ENCODE data around the gene ITPKC. TPM values are rescaled to one million over a fixed set of nuclear protein-coding genes. Genes with fewer than 3 reads are reported as not detected.

The ITPKC gene
- total RNA-seq, 1 experiment from 2014 or later = 11.4 TPM

DNA sequence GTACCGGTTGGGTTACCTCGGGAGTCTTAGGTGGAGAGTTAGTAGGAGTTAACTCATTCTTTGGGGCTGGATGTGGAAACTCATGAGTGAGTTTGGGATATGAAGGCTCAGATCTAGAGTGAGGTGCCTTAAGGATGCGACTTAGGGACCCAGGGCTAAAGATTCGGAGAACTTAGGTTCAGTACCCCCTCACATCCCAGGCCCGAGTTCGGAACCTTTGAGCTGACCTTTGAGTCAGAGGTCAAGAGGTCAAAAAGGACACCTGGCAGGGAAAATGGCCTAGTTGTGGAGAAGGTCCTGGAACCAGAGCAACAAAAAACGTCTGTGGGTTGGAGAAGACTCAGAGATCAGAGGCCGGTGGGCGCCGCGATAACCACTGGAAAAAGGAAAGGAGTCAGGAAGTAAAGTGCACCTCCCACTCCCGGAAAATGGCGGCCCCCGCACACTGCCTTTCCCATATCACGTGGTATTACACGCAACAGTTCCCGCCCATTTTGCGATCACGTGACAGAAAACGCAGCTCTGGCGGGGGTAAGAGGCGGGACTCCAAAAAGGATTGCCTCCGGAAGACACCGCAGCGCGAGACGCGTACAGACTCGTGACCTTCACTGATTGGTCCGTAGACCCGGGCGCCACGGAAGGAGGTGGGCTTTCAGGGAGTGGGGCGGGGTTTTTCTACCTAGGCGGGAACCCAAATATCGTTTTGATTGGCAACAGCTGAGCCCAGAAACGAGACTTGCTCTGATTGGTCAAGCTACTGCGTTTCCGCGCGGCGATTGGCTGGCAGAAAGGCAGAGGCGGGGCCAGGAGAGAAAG, 33.4 kb downstream of the ITPKC start, which contains the start of gene ACTMAP (continued):
- TF ChIP-seq POLR2A (IDR thresholded peaks at IDR 0.05; ENCODE audit: borderline replicate concordance, extremely low read depth, insufficient read depth, insufficient read length) (peak; percentile 74), ELF1 (IDR thresholded peaks at IDR 0.05; ENCODE audit: borderline replicate concordance, low read depth) (peak; percentile 36; the same call in 1 of the 2 replicates), SRF (IDR thresholded peaks at IDR 0.05; ENCODE audit: low read depth) (peak; percentile 50; the same call in 1 of the 2 replicates), RAD21 (IDR thresholded peaks at IDR 0.05; ENCODE audit: low read depth) (no peak), SIN3A (IDR thresholded peaks at IDR 0.05; ENCODE audit: low read depth) (no peak; the same call in 1 of the 2 replicates), CBX3 (IDR thresholded peaks at IDR 0.05; ENCODE audit: low read depth) (no peak)

DNA sequence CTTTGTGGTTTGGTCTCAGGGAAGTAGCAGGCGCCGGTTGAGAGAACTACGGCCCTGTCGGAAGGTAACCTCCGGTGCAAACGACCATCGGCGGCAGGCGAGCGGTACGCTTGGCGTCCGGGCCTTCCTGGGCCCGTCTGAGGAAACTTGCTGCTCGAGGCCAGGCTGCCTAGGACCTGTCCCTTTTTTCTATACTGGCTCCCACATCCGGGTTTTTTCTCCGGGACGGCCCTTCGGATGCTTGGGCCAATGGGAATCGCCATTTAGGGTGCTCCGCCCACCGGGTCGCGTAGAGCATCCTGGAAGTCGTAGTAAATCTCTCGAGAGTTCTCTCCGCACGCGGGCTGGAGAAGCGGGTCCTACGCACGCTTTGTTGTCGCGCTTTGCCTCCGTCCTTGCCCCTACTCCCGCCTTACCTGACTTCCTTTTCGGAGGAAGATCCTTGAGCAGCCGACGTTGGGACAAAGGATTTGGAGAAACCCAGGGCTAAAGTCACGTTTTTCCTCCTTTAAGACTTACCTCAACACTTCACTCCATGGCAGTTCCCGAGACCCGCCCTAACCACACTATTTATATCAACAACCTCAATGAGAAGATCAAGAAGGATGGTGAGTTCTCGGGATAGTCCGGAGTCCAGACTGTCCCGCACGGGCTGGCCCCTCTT, 34.1 kb downstream of the ITPKC start, which contains the start of gene SNRPA:
Gene SNRPA, plus strand, starts transcription at position 330 of the 664 bp plus-strand sequence. Its CDS starts 206 bp downstream, at position 536.
- Histone ChIP-seq H3K27me3 (ENCODE audit: insufficient read depth, low read length) (no peaks in the 10 kb centered on the region), H3K36me3 (ENCODE audit: control insufficient read depth in 1 of 2, insufficient read depth in 2 of 2, low read length in 2 of 2) (peaks cover 7 to 31% of the 10 kb centered on the region in 2 experiments; a peak in 3 of 4 replicates), H3K9ac (ENCODE audit: low read length) (peak within 1 kb of the TSS; percentile 99), H3K4me3 (replicated peaks in 1 of 2; ENCODE audit: low read depth in 1 of 2, low read length in 2 of 2) (peak within 1 kb of the TSS; percentile 67 to 81), H3K9me2 (ENCODE audit: insufficient read depth) (no peaks in the 10 kb centered on the region), H4K20me1 (ENCODE audit: insufficient read depth) (no peaks in the 10 kb centered on the region), H2AFZ (ENCODE audit: low read depth, low read length, poor library complexity, severe bottlenecking) (no peak within 1 kb of the TSS), H3K4me1 (ENCODE audit: control insufficient read depth in 1 of 2, insufficient read depth in 2 of 2, low read length in 2 of 2) (peaks cover 16 to 38% of the 10 kb centered on the region in 2 experiments; a peak in 3 of 4 replicates), H3K4me2 (ENCODE audit: low read length) (peak within 1 kb of the TSS; percentile 95), H3K79me2 (ENCODE audit: insufficient read depth, low read length) (peaks cover 50% of the 10 kb centered on the region), H3K27ac (ENCODE audit: low read depth, low read length) (peak within 1 kb of the TSS; percentile 90), H3K9me3 (ENCODE audit: control insufficient read depth in 1 of 2, insufficient read depth in 1 of 2, low read depth in 1 of 2, low read length in 2 of 2) (no peaks in the 10 kb centered on the region)
- ChIA-PET CTCF (interaction anchor here (0.9 to 1.5 kb wide), 5 partner anchors 27 to 88 kb away, joined by 4 to 9 read pairs (median 6); partner anchors contain the start of genes EGLN2 and RAB4B), POLR2A (interaction anchor here (0.8 to 2.6 kb wide), 12 partner anchors 8 to 104 kb away, joined by 3 to 24 read pairs (median 4); partner anchors contain the start of genes COQ8B, EGLN2, ITPKC and RAB4B), RAD21 (ENCODE audit: low non-redundant PET in 1 of 2, low total read pairs in 2 of 2, uncharacterized antibody in 2 of 2, unreplicated experiment in 2 of 2) (interaction anchor here in 1 of 2 experiments (0.7 kb wide), 1 partner anchor 88 kb away, joined by 3 read pairs; no protein-coding TSS in a partner anchor)
- intact Hi-C loops (cut with micrococcal nuclease) = loop anchor here (2.0 kb wide), 2 partner anchors 34 to 48 kb away; partner anchors contain the start of genes COQ8B, EGLN2 and ITPKC
- no peak for TF ChIP-seq EZH2 (IDR thresholded peaks at IDR 0.05)
- TF ChIP-seq EGR1 (IDR thresholded peaks at IDR 0.05; ENCODE audit: low read depth) = no peak
- TF ChIP-seq SRF (IDR thresholded peaks at IDR 0.05; ENCODE audit: low read depth) = peak; percentile 39; the same call in 1 of the 2 replicates
- TF ChIP-seq POLR2AphosphoS5 (IDR thresholded peaks at IDR 0.05; ENCODE audit: low read depth, low read length) = peak; percentile 75
- TF ChIP-seq, protein P1, sequence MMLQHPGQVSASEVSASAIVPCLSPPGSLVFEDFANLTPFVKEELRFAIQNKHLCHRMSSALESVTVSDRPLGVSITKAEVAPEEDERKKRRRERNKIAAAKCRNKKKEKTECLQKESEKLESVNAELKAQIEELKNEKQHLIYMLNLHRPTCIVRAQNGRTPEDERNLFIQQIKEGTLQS (IDR thresholded peaks at IDR 0.05) = no peak
- TF ChIP-seq, protein P2, sequence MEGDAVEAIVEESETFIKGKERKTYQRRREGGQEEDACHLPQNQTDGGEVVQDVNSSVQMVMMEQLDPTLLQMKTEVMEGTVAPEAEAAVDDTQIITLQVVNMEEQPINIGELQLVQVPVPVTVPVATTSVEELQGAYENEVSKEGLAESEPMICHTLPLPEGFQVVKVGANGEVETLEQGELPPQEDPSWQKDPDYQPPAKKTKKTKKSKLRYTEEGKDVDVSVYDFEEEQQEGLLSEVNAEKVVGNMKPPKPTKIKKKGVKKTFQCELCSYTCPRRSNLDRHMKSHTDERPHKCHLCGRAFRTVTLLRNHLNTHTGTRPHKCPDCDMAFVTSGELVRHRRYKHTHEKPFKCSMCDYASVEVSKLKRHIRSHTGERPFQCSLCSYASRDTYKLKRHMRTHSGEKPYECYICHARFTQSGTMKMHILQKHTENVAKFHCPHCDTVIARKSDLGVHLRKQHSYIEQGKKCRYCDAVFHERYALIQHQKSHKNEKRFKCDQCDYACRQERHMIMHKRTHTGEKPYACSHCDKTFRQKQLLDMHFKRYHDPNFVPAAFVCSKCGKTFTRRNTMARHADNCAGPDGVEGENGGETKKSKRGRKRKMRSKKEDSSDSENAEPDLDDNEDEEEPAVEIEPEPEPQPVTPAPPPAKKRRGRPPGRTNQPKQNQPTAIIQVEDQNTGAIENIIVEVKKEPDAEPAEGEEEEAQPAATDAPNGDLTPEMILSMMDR (IDR thresholded peaks at IDR 0.05 in 2 of 3, conservative IDR thresholded peaks at IDR 0.05 in 1 of 3; ENCODE audit: borderline replicate concordance in 1 of 3, insufficient read depth in 1 of 3, low read depth in 2 of 3, low read length in 2 of 3) = no peak
- TF ChIP-seq, protein P3, sequence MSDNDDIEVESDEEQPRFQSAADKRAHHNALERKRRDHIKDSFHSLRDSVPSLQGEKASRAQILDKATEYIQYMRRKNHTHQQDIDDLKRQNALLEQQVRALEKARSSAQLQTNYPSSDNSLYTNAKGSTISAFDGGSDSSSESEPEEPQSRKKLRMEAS (IDR thresholded peaks at IDR 0.05) = peak; percentile 91
- TF ChIP-seq SIN3A (IDR thresholded peaks at IDR 0.05; ENCODE audit: low read depth) = 0 out of 2 replicates have a peak, but pooled peaks have one; percentile 63
- TF ChIP-seq, protein P4, sequence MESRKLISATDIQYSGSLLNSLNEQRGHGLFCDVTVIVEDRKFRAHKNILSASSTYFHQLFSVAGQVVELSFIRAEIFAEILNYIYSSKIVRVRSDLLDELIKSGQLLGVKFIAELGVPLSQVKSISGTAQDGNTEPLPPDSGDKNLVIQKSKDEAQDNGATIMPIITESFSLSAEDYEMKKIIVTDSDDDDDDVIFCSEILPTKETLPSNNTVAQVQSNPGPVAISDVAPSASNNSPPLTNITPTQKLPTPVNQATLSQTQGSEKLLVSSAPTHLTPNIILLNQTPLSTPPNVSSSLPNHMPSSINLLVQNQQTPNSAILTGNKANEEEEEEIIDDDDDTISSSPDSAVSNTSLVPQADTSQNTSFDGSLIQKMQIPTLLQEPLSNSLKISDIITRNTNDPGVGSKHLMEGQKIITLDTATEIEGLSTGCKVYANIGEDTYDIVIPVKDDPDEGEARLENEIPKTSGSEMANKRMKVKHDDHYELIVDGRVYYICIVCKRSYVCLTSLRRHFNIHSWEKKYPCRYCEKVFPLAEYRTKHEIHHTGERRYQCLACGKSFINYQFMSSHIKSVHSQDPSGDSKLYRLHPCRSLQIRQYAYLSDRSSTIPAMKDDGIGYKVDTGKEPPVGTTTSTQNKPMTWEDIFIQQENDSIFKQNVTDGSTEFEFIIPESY (IDR thresholded peaks at IDR 0.05; ENCODE audit: extremely low read depth, insufficient replicate concordance, low read length) = peak; percentile 88
- peak; percentile 69; the same call in 1 of the 2 replicates for TF ChIP-seq ELF1 (IDR thresholded peaks at IDR 0.05; ENCODE audit: borderline replicate concordance, low read depth)
- TF ChIP-seq POLR2A (IDR thresholded peaks at IDR 0.05; ENCODE audit: borderline replicate concordance, extremely low read depth, insufficient read depth, insufficient read length) = peak; percentile 70
- TF ChIP-seq FOSL1 (IDR thresholded peaks at IDR 0.05; ENCODE audit: low read depth) = no peak
- TF ChIP-seq JUND (IDR thresholded peaks at IDR 0.05) = no peak
- TF ChIP-seq YY1 (IDR thresholded peaks at IDR 0.05; ENCODE audit: extremely low read depth, insufficient replicate concordance, low read depth, low read length) = peak; percentile 9
- DNase-seq (ENCODE audit: low read depth, low spot score) = peak; percentile 97
- ATAC-seq = peak; percentile 77
- no TSS peak for BruUV-seq (replicated peaks)
